K562 (cell line): Measurements from ENCODE around the gene ARHGAP18. TPM values are rescaled to one million over a fixed set of nuclear protein-coding genes. Genes with fewer than 3 reads are reported as not detected.

ENCODE experiments used
- ATAC-seq: fragments of 200-7000 bp; cut with Tn5 transposase; 3 replicates; pipeline ENCODE4 v1.9.1; 2020; ENCODE audit warnings: moderate library complexity
- BruUV-seq: library from RNA; stranded (reverse); fragments of 400-500 nt; replicated peaks from 2 replicates; lab custom pipeline; 2021; lab: Mats Ljungman, UMichigan
- CTCF ChIA-PET: fragments of 300-600 bp; formaldehyde crosslinking; extraction: SDS; loops from one replicate; lab custom pipeline; 2021; ENCODE audit warnings: low intra/inter-chr PET ratio; lab: Yijun Ruan, JAX
- POLR2A ChIA-PET: fragments of 300-600, 350-650 bp; sonication (Branson Sonifier 250); formaldehyde crosslinking; extraction: SDS; loops from one replicate; lab custom pipeline; 2021; ENCODE audit warnings: antibody characterized with exemption, inconsistent platforms; lab: Yijun Ruan, JAX
- DNase-seq, 4 experiments: peaks; one replicate each; pipeline versions ENCODE4 v3.0.0 to v3.0.0-alpha.2; 2011 to 2018; ENCODE audit warnings: low spot score in 3 of 4, mixed read lengths in 3 of 4; ENCODE audit errors: extremely low read depth in 1 of 4
- FAIRE-seq: peaks from 2 replicates; lab custom pipeline; 2011; peaks lifted over from hg19 to GRCh38; lab: Jason Lieb, UNC
- H2AFZ ChIP-seq: 2 replicates; pipeline ENCODE4 v1.6.0; 2011; ENCODE audit warnings: low read depth, low read length, control low read depth, inconsistent platforms
- H3K27ac ChIP-seq: fragments of 200-600 bp; 3 replicates; pipeline ENCODE4 v1.8.0; 2011; ENCODE audit warnings: low read depth, mild to moderate bottlenecking, control low read depth, inconsistent platforms, low read length, moderate library complexity, mixed read lengths; ENCODE audit errors: extremely low read depth
- H3K27me3 ChIP-seq, 2 experiments: fragments of 300-600 bp in 1 of 2; 2 replicates in 1 of 2; 3 replicates in 1 of 2; pipeline versions ENCODE4 v1.6.0 to v1.8.0; 2011; ENCODE audit warnings: inconsistent platforms in 2 of 2, low read length in 2 of 2, mild to moderate bottlenecking in 1 of 2, mixed read lengths in 1 of 2, moderate library complexity in 1 of 2; ENCODE audit not compliant: control insufficient read depth in 2 of 2, insufficient read depth in 2 of 2
- H3K36me3 ChIP-seq: fragments of 300-600 bp; 3 replicates; pipeline ENCODE4 v1.8.0; 2011; ENCODE audit warnings: mild to moderate bottlenecking, low read length, inconsistent platforms; ENCODE audit not compliant: control insufficient read depth, insufficient read depth
- H3K4me1 ChIP-seq, 2 experiments: fragments of 200-600 bp in 1 of 2; replicated peaks in 1 of 2; 2 replicates in 1 of 2; 3 replicates in 1 of 2; pipeline versions ENCODE4 v1.5.1 to v1.8.0; 2011; ENCODE audit warnings: inconsistent platforms in 2 of 2, low read length in 2 of 2, mild to moderate bottlenecking in 1 of 2, mixed read lengths in 1 of 2, moderate library complexity in 1 of 2; ENCODE audit not compliant: control insufficient read depth in 2 of 2, insufficient read depth in 2 of 2
- H3K4me2 ChIP-seq: 2 replicates; pipeline ENCODE4 v1.6.1; 2011; ENCODE audit warnings: low read length, control low read depth, inconsistent platforms, mixed read lengths; ENCODE audit not compliant: insufficient read depth
- H3K4me3 ChIP-seq: fragments of 200-600 bp; sonication (generic), shearing (Covaris generic); 2 replicates; pipeline ENCODE4 v1.5.1; 2016; ENCODE audit warnings: control low read depth, inconsistent platforms
- H3K79me2 ChIP-seq: fragments of 200-600 bp; 3 replicates; pipeline ENCODE4 v1.8.0; 2011; ENCODE audit warnings: low read length, inconsistent platforms; ENCODE audit not compliant: control insufficient read depth, insufficient read depth
- H3K9ac ChIP-seq, 2 experiments: 2 replicates each; pipeline versions ENCODE4 v1.6.0 to v1.6.1; 2011; ENCODE audit warnings: low read depth in 2 of 2, low read length in 2 of 2, control low read depth in 1 of 2, inconsistent platforms in 1 of 2, mild to moderate bottlenecking in 1 of 2, mixed read lengths in 1 of 2; ENCODE audit not compliant: insufficient read depth in 1 of 2
- H3K9me1 ChIP-seq: one replicate; pipeline ENCODE4 v1.6.0; 2011; ENCODE audit warnings: inconsistent platforms, mild to moderate bottlenecking, low read length, moderate library complexity; ENCODE audit not compliant: control insufficient read depth, insufficient read depth
- H3K9me3 ChIP-seq: replicated peaks from 2 replicates; pipeline ENCODE4 v1.5.1; 2011; ENCODE audit warnings: low read depth, low read length, inconsistent platforms; ENCODE audit not compliant: control insufficient read depth, insufficient read depth
- H4K20me1 ChIP-seq: replicated peaks from 2 replicates; pipeline ENCODE4 v1.6.1; 2011; ENCODE audit warnings: low read length, inconsistent platforms, mixed read lengths; ENCODE audit not compliant: control insufficient read depth, insufficient read depth
- ARID3A ChIP-seq: IDR thresholded peaks from 2 replicates; pipeline ENCODE4 v1.6.1; 2012; ENCODE audit warnings: low read depth, low read length, improper control_type of control experiment, borderline replicate concordance
- ARID3B ChIP-seq: fragments of 250-450 bp; sonication (Bioruptor Pico); IDR thresholded peaks from 2 replicates; pipeline ENCODE4 v1.4.0; 2020; ENCODE audit warnings: borderline replicate concordance
- BACH1 ChIP-seq: fragments of 200-800 bp; sonication (Bioruptor generic); IDR thresholded peaks from 2 replicates; pipeline ENCODE4 v1.6.1; 2016; ENCODE audit warnings: missing genetic modification characterization, missing compliant biosample characterization
- CBX2 ChIP-seq: fragments of 200-600 bp; sonication (generic); IDR thresholded peaks from one replicate; pipeline ENCODE4 v1.6.1; 2012; ENCODE audit warnings: mild to moderate bottlenecking, low read length, inconsistent platforms; ENCODE audit not compliant: insufficient read depth, poor library complexity, severe bottlenecking
- CUX1 ChIP-seq: fragments of 200-800 bp; sonication (Bioruptor generic); IDR thresholded peaks from 2 replicates; pipeline ENCODE4 v1.6.1; 2016; ENCODE audit warnings: missing genetic modification characterization, missing compliant biosample characterization
- CXXC5 ChIP-seq: fragments of 250-450 bp; sonication (Bioruptor Pico); IDR thresholded peaks from 2 replicates; pipeline ENCODE4 v1.8.0; 2022; ENCODE audit warnings: inconsistent platforms, mild to moderate bottlenecking, moderate library complexity
- EP300 ChIP-seq: IDR thresholded peaks from 2 replicates; pipeline ENCODE4 v1.6.1; 2012; ENCODE audit warnings: low read length, improper control_type of control experiment
- GABPA ChIP-seq: fragments of 200-800 bp; sonication (Bioruptor generic); conservative IDR thresholded peaks from 2 replicates; pipeline ENCODE4 v1.6.1; 2016; ENCODE audit warnings: low read depth, missing genetic modification characterization, missing compliant biosample characterization
- HNRNPL ChIP-seq: fragments of 200-400 bp; formaldehyde crosslinking; IDR thresholded peaks from 2 replicates; pipeline ENCODE4 v1.6.1; 2017; ENCODE audit warnings: low read depth, mild to moderate bottlenecking, low read length
- RAD51 ChIP-seq: fragments of 450-650 bp; IDR thresholded peaks from 2 replicates; pipeline ENCODE4 v1.7.1; 2016; ENCODE audit warnings: low read depth, mild to moderate bottlenecking, borderline replicate concordance
- SMAD1 ChIP-seq: fragments of 150-350 bp; IDR thresholded peaks from 2 replicates; pipeline ENCODE4 v1.6.1; 2014; ENCODE audit warnings: low read length, low read depth; ENCODE audit not compliant: partially characterized antibody
- SMARCC2 ChIP-seq: fragments of 450-650 bp; IDR thresholded peaks from 2 replicates; pipeline ENCODE4 v1.6.1; 2017; ENCODE audit warnings: antibody characterized with exemption, moderate library complexity, mild to moderate bottlenecking, low read depth
- TCF3 ChIP-seq: sonication (generic); formaldehyde crosslinking; IDR thresholded peaks from 2 replicates; pipeline ENCODE4 v1.4.0; 2020; ENCODE audit warnings: mild to moderate bottlenecking, missing genetic modification reagents
- ZFP36 ChIP-seq: fragments of 150-350 bp; IDR thresholded peaks from 2 replicates; pipeline ENCODE4 v1.6.1; 2018; ENCODE audit warnings: low read length, low read depth; ENCODE audit not compliant: partially characterized antibody
- WGBS: fragments of 100-300 bp; shearing (Covaris generic); methylation state at CpG from one replicate; pipeline ENCODE4 v1.1.6; 2016; ENCODE audit warnings: low coverage, mixed read lengths; ENCODE audit not compliant: insufficient coverage; ENCODE audit errors: missing lambda C conversion rate; 5-methylcytosine and 5-hydroxymethylcytosine counted together
- in situ Hi-C: fragments of 300-500 bp; cut with MboI; formaldehyde crosslinking; loops from 4 replicates; pipeline ENCODE4 v1.15.0; 2018; ENCODE audit warnings: inconsistent platforms, mixed read lengths
- intact Hi-C: fragments of 100-400 bp; cut with micrococcal nuclease; formaldehyde crosslinking; loops from 2 replicates; pipeline ENCODE4 v1.14.2; 2022
- polyA plus RNA-seq, 8 experiments: library from polyadenylated mRNA; depleted of rRNA in 4 of 8; stranded (reverse) in 5 of 8; unstranded in 3 of 8; fragments of >200 nt; fragmentation: Nextera tagmentation in 2 of 8; fragmentation: Illumina TruSeq in 1 of 8; extraction: Ambion mirVana in 2 of 8; extraction: Trizol in 1 of 8; gene quantifications; 2 replicates each; pipeline versions ENCODE4 v1.2.1 to v1.2.3, GENCODE V29; 2011 to 2014; ENCODE audit warnings: inconsistent platforms in 1 of 8, missing spikeins in 1 of 8
- total RNA-seq, 7 experiments: library from RNA; depleted of rRNA in 6 of 7; stranded (reverse); fragments of >200 nt in 6 of 7; fragmentation: Illumina TruSeq in 2 of 7; extraction: Trizol in 2 of 7; gene quantifications; 2 replicates each; pipeline versions ENCODE4 v1.2.1 to v1.2.3, GENCODE V29; 2011 to 2021; ENCODE audit warnings: low replicate concordance in 1 of 7

The ARHGAP18 gene
- total and polyA plus RNA-seq, 9 of the 15 experiments (the other 6 are each of a cell fraction or from before 2014, with no cell fraction given), result 13.3 to 29.7 (median 21.1) TPM

GRCh38 chr6:129679758-129680157 is 30.2 kb downstream of the ARHGAP18 start:
- H3K27me3 ChIP-seq, result no peaks in the 10 kb centered on the region
- H3K9me3 ChIP-seq, result no peaks in the 10 kb centered on the region
- no peaks in the 10 kb centered on the region for H4K20me1 ChIP-seq
- H3K36me3 ChIP-seq, result peaks cover 7% of the 10 kb centered on the region; the same call in 1 of the 3 replicates
- peak overlapping the region; percentile 47 for H3K27ac ChIP-seq
- ChIA-PET POLR2A (interaction anchor here (1.1 kb wide), 1 partner anchor 16 kb away, joined by 3 read pairs; no protein-coding TSS in a partner anchor), CTCF (no interaction called here)
- intact Hi-C loops, result no loop called here
- no peaks in the 10 kb centered on the region for H3K9me1 ChIP-seq
- peak; percentile 71 for FAIRE-seq
- peaks cover 89% of the 10 kb centered on the region for H3K79me2 ChIP-seq
- peak overlapping the region; percentile 28 for H2AFZ ChIP-seq
- in situ Hi-C loops, result no loop called here
- ATAC-seq, result peak; percentile 65
- peak overlapping the region; percentile 51 to 52; a peak in 3 of 4 replicates for H3K9ac ChIP-seq
- WGBS, result 7% methylated on average over 3 of the region's 3 CpGs
- peak overlapping the region; percentile 47 for H3K4me2 ChIP-seq
- no peak overlapping the region for H3K4me3 ChIP-seq
- peaks cover 18 to 64% of the 10 kb centered on the region in 2 experiments for H3K4me1 ChIP-seq
- peak; percentile 41 to 78 (median 48) for DNase-seq
- BruUV-seq, result no TSS peak
- TF ChIP-seq ARID3B (CRISPR knock-in tag), result no peak
- 0 out of 2 replicates have a peak, but pooled peaks have one; percentile 23 for TF ChIP-seq EP300
- no peak for TF ChIP-seq CUX1 (CRISPR knock-in tag)
- TF ChIP-seq SMARCC2, result no peak
- TF ChIP-seq SMAD1, result no peak
- no peak for TF ChIP-seq HNRNPL
- peak; percentile 58 for TF ChIP-seq TCF3 (CRISPR knock-in tag)
- TF ChIP-seq RAD51, result peak; percentile 74
- TF ChIP-seq CBX2, result no peak
- TF ChIP-seq GABPA (tag), result no peak
- peak; percentile 58 for TF ChIP-seq CXXC5 (CRISPR knock-in tag)
- 0 out of 2 replicates have a peak, but pooled peaks have one; percentile 43 for TF ChIP-seq ARID3A
- TF ChIP-seq ZFP36, result peak; percentile 54
- TF ChIP-seq BACH1, result 0 out of 2 replicates have a peak, but pooled peaks have one; percentile 30
